HFFc6 (cell line): ENCODE measurements around the gene CENATAC. TPM values are rescaled to one million over a fixed set of nuclear protein-coding genes. Genes with fewer than 3 reads are reported as not detected.
"Not testable (repeated sequence)": the region's sequence is repeated elsewhere in the genome, so short reads cannot be mapped to it uniquely, and the experiment has no call there.

Experiments
- DNase-seq: peaks from one replicate; pipeline ENCODE4 v3.0.0-alpha.2; 2018
- H3K27ac Mint-ChIP-seq: 2 replicates; pipeline ENCODE4 v1.8.0; 2020; ENCODE audit warnings: mild to moderate bottlenecking, mixed read lengths
- H3K27me3 Mint-ChIP-seq: 2 replicates; pipeline ENCODE4 v1.8.0; 2021; ENCODE audit warnings: mild to moderate bottlenecking, moderate library complexity, mixed read lengths; ENCODE audit not compliant: insufficient read depth
- H3K36me3 Mint-ChIP-seq: 2 replicates; pipeline ENCODE4 v1.8.0; 2021; ENCODE audit warnings: low read depth, mixed read lengths
- H3K4me1 Mint-ChIP-seq: 2 replicates; pipeline ENCODE4 v1.8.0; 2020; ENCODE audit warnings: low read depth, mixed read lengths
- H3K4me3 Mint-ChIP-seq: 2 replicates; pipeline ENCODE4 v1.8.0; 2020; ENCODE audit warnings: mild to moderate bottlenecking, moderate library complexity, mixed read lengths
- H3K9me3 Mint-ChIP-seq: 2 replicates; pipeline ENCODE4 v1.8.0; 2020; ENCODE audit warnings: mild to moderate bottlenecking, mixed read lengths
- total RNA-seq, 6 experiments: library from RNA; stranded (reverse); fragmentation: NEBNext Ultra II Directional; extraction: Animal tissue kit (Norgen Biotek cat#: 25700); gene quantifications; 2 replicates in 1 of 6; 3 replicates in 5 of 6; pipeline ENCODE4 v1.2.3, GENCODE V29; 2021
- TF ChIP-seq, protein P1 (sequence below): fragments of 200-600 bp; sonication (generic); IDR thresholded peaks from 2 replicates; pipeline ENCODE4 v1.5.0; 2021; ENCODE audit warnings: antibody characterized with exemption, mild to moderate bottlenecking

Gene CENATAC
- total RNA-seq, 6 experiments from 2014 or later: 15.5 to 19.1 (median 17.0) TPM

DNA sequence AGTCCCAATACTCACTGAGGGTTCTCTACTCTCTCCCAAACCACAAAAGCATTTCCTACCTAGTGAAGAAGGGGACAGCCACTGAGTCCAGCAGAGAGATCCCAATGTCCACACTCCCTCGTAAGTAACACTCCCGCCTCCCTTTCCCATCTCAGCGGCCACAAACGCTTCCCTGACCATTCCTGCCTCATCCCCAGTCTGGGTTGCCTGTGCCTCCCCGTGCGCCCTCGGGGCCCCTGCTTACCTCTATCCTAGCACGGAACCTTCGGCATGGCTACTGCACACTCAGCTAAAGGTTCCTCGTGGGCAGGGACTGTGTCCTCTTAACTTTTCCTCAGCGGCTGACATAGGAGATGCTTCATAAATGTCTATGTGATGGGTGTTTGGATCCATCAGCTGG is 40.4 kb upstream of the CENATAC start:
- no peak for DNase-seq
- H3K36me3 Mint-ChIP-seq: no peaks in the 10 kb centered on the region
- TF ChIP-seq, protein P1, sequence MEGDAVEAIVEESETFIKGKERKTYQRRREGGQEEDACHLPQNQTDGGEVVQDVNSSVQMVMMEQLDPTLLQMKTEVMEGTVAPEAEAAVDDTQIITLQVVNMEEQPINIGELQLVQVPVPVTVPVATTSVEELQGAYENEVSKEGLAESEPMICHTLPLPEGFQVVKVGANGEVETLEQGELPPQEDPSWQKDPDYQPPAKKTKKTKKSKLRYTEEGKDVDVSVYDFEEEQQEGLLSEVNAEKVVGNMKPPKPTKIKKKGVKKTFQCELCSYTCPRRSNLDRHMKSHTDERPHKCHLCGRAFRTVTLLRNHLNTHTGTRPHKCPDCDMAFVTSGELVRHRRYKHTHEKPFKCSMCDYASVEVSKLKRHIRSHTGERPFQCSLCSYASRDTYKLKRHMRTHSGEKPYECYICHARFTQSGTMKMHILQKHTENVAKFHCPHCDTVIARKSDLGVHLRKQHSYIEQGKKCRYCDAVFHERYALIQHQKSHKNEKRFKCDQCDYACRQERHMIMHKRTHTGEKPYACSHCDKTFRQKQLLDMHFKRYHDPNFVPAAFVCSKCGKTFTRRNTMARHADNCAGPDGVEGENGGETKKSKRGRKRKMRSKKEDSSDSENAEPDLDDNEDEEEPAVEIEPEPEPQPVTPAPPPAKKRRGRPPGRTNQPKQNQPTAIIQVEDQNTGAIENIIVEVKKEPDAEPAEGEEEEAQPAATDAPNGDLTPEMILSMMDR: no peak
- H3K27me3 Mint-ChIP-seq: peaks cover 47% of the 10 kb centered on the region
- H3K4me3 Mint-ChIP-seq: no peak overlapping the region
- H3K9me3 Mint-ChIP-seq: no peaks in the 10 kb centered on the region
- H3K4me1 Mint-ChIP-seq: 0 out of 2 replicates have a peak, but pooled peaks cover 8% of the 10 kb centered on the region
- no peak overlapping the region for H3K27ac Mint-ChIP-seq

DNA sequence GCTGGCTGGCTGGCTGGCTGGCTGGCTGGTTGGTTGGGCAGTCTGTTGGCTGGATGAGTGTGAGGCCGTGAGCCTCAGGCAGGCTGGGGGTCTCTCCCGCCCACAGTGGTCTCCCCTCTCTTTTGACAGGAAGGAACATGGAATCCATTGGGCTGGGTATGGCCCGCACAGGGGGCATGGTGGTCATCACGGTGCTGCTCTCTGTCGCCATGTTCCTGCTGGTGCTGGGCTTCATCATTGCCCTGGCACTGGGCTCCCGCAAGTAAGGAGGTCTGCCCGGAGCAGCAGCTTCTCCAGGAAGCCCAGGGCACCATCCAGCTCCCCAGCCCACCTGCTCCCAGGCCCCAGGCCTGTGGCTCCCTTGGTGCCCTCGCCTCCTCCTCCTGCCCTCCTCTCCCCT is 40.0 kb upstream of the CENATAC start:
- TF ChIP-seq, protein P1: no peak
- DNase-seq: no peak
- peaks cover 42% of the 10 kb centered on the region for H3K27me3 Mint-ChIP-seq
- no peak overlapping the region for H3K4me3 Mint-ChIP-seq
- no peaks in the 10 kb centered on the region for H3K36me3 Mint-ChIP-seq
- no peak overlapping the region for H3K27ac Mint-ChIP-seq
- 0 out of 2 replicates have a peak, but pooled peaks cover 8% of the 10 kb centered on the region for H3K4me1 Mint-ChIP-seq
- H3K9me3 Mint-ChIP-seq: no peaks in the 10 kb centered on the region

DNA sequence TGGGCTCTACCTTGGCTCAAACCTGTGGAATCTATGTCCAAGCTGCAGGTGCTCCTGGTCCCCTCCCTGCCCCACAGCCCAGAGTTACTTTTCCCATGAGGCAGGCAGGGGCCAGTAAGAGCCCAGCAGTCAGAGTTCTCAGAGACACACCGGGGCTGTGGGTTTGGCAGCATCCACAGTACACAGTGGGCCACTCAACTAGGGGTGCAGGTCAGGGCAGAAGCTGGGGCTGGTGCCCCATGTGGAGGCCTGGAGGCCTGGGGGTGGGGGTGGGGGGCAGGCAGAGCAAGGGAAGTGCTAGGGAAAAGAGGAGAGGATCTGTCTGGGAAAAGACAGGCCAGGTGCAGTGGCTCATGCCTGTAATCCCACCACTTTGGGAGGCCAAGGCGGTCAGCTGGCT is 39.4 kb upstream of the CENATAC start:
- TF ChIP-seq, protein P1: no peak
- H3K36me3 Mint-ChIP-seq: no peaks in the 10 kb centered on the region
- 0 out of 2 replicates have a peak, but pooled peaks cover 8% of the 10 kb centered on the region for H3K4me1 Mint-ChIP-seq
- H3K27ac Mint-ChIP-seq: no peak overlapping the region
- no peak overlapping the region for H3K4me3 Mint-ChIP-seq
- DNase-seq: no peak
- peaks cover 41% of the 10 kb centered on the region for H3K27me3 Mint-ChIP-seq
- no peaks in the 10 kb centered on the region for H3K9me3 Mint-ChIP-seq

DNA sequence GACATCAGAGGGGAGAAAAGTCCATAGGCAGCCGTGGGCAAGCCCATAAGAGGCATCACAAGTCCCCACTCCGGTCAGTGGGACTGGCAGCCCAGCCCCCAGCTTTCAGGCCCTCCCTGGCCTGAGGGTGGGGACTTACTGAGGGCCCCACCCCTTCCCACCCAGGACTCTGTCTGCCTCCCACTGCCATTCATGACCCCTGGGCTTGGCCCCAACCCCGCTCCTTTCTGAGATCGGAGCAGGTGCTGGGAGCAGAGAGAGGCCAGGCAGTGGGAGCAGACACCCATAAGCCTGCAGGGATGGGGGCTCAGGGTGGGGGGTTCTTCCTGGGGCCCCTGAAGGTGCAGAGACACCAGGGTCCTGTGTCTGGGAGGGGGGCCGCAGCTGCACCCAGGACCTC is 36.7 kb upstream of the CENATAC start:
- Mint-ChIP-seq H3K36me3 (no peaks in the 10 kb centered on the region), H3K4me1 (0 out of 2 replicates have a peak, but pooled peaks cover 8% of the 10 kb centered on the region), H3K27me3 (peaks cover 27% of the 10 kb centered on the region), H3K4me3 (no peak overlapping the region), H3K9me3 (no peaks in the 10 kb centered on the region), H3K27ac (no peak overlapping the region)
- TF ChIP-seq, protein P1: no peak
- DNase-seq: no peak

DNA sequence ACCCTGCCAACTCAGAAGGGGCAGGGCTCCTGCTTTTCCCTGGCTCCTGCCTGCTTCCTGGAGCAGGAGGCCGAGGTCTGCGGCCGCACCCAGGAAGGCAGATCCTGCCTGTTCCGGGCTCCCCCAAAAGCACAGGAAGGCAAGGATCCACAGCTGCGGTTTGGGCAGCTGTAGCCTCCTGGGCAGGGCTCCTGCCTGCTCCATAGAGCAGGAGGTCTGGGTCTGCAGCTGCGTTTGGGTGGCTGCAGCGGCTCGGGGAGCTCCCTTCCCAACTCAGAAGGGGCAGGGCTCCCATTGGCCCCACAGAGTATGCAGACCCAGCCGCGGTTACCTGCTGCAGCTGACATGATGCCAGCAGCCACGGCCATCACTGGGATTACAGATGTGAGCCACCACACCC is 36.3 kb upstream of the CENATAC start:
- DNase-seq: no peak
- H3K9me3 Mint-ChIP-seq: no peaks in the 10 kb centered on the region
- H3K4me1 Mint-ChIP-seq: 0 out of 2 replicates have a peak, but pooled peaks cover 4% of the 10 kb centered on the region
- no peak overlapping the region for H3K4me3 Mint-ChIP-seq
- peaks cover 27% of the 10 kb centered on the region for H3K27me3 Mint-ChIP-seq
- TF ChIP-seq, protein P1: no peak
- no peaks in the 10 kb centered on the region for H3K36me3 Mint-ChIP-seq
- no peak overlapping the region for H3K27ac Mint-ChIP-seq

DNA sequence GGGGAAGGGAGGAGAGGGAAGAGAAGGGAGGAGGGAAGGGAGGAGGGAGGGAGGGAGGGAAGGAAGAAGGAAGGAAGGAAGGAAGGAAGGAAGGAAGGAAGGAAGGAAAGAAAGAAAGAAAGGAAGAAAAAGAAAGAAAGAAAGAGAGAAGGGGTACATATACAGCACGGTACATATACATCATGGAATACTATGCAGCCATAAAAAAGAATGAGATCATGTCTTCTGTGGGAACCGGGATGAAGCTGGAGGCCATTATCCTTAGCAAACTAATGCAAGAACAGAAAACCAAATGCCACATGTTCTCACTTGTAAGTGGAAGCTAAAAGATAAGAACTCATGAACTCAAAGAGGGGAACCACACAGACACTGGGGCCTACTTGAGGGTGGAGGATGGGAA is 28.4 kb upstream of the CENATAC start:
- H3K9me3 Mint-ChIP-seq, DNase-seq, H3K36me3 Mint-ChIP-seq, H3K4me1 Mint-ChIP-seq, H3K4me3 Mint-ChIP-seq, H3K27ac Mint-ChIP-seq: not testable (repeated sequence)
- H3K27me3 Mint-ChIP-seq: peaks cover 18% of the 10 kb centered on the region
